Smooth muscle cell of the brain vasculature (primary cell): Measurements from ENCODE around the gene FSTL4.

Experiments
- DNase-seq: peaks from one replicate; pipeline ENCODE4 v3.0.0-alpha.2; 2012; ENCODE audit warnings: low read depth, low spot score

FSTL4 gene

GRCh38 chr5:133478199-133478985 is 133.9 kb downstream of the FSTL4 start:
- DNase-seq: no peak

GRCh38 chr5:133475986-133476385 is 136.4 kb downstream of the FSTL4 start:
- DNase-seq: no peak

GRCh38 chr5:133474851-133475590 is 137.3 kb downstream of the FSTL4 start:
- DNase-seq: no peak

GRCh38 chr5:133473291-133473690 is 139.1 kb downstream of the FSTL4 start:
- DNase-seq: no peak

GRCh38 chr5:133472829-133473228 is 139.5 kb downstream of the FSTL4 start:
- no peak for DNase-seq

- DNase-seq: no peak
Measured at GRCh38 chr5:133471699-133472098, 140.6 kb downstream of the FSTL4 start.

- DNase-seq: no peak
Measured at GRCh38 chr5:133470841-133471240, 141.5 kb downstream of the FSTL4 start.

- DNase-seq: no peak
Measured at GRCh38 chr5:133469846-133470245, 142.5 kb downstream of the FSTL4 start.

GRCh38 chr5:133469252-133469651 is 143.1 kb downstream of the FSTL4 start:
- no peak for DNase-seq

- DNase-seq: no peak
Measured at GRCh38 chr5:133468596-133468995, 143.7 kb downstream of the FSTL4 start.

GRCh38 chr5:133467826-133468463 is 144.4 kb downstream of the FSTL4 start:
- DNase-seq: no peak

- no peak for DNase-seq
Measured at GRCh38 chr5:133467335-133467779, 145.0 kb downstream of the FSTL4 start.

- DNase-seq: no peak
Measured at GRCh38 chr5:133466556-133467334, 145.6 kb downstream of the FSTL4 start.

GRCh38 chr5:133464013-133464412 is 148.3 kb downstream of the FSTL4 start:
- DNase-seq: no peak

GRCh38 chr5:133461796-133462516 is 150.4 kb downstream of the FSTL4 start:
- DNase-seq: no peak

GRCh38 chr5:133460172-133460758 is 152.1 kb downstream of the FSTL4 start:
- DNase-seq: no peak

GRCh38 chr5:133459474-133460160 is 152.7 kb downstream of the FSTL4 start:
- no peak for DNase-seq

GRCh38 chr5:133458435-133458834 is 153.9 kb downstream of the FSTL4 start:
- no peak for DNase-seq

GRCh38 chr5:133457439-133458355 is 154.6 kb downstream of the FSTL4 start:
- DNase-seq: no peak
